NCI-H524 treated with DMSO at 0.1 percent for 48 hours (cell line): ENCODE results near the gene PTPN14.
"Not testable (repeated sequence)": the region's sequence is repeated elsewhere in the genome, so short reads cannot be mapped to it uniquely, and the experiment has no call there.

Experiments used
- DNase-seq: peaks from one replicate; lab custom pipeline; 2025; lab: John Stamatoyannopoulos, UW

Gene PTPN14

DNA sequence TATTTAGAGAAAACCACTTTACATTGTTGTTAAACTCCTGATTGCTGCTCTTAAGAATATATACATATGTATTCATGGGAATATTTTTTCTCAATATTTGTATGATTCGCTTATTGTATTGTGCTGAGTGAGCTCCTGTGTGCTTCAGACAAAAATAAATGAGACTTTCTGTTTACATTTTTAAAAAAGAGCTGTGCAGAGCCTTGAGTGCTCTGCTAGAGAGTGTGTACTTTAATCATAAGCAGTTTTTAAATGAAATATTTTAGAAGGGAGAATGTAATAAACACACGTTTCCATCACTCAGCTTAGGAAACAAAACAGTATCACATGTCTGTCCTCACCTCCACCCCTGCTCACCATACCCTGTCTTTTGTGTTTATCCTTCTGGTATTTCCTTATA lies 9.7 kb downstream of the PTPN14 start:
- no peak for DNase-seq

DNA sequence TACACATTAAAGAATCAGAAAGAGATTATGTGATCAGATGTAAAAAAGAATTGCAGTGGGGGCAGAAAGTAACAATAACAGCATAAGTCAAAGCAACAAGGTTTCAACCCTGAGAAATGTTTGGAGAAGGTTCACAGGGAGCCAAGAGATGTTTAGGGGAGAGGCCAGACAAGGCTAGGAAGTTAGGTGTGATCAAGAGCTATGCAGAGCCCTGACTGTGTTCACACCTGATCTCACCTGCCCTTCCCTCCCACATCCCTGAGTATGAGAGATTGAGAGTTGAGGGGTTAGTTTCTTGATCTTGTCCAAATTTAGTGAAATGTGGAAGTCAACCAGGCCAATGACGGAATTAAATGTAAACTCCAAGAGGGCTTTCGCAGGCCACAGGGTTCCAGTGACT lies 10.2 kb downstream of the PTPN14 start:
- DNase-seq, result no peak

DNA sequence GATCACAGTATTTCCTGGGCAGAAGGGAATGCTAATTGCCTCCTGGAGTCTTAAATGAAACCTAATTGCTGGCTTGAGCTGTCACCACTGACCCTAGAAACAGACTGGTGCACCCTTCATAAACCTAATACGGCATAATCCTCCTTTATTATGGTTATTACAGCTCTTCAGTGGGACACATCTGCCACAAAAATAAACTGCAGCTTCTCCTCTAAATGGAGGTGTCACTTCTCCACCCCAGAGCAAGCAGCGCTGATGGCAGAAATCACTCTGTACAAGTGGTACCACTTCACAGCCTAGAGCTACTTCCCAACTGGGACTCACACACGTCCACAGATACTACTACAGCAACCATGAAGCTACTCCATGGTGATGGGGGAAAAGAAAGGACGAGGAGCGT lies 11.1 kb downstream of the PTPN14 start:
- DNase-seq, result peak; percentile 99

DNA sequence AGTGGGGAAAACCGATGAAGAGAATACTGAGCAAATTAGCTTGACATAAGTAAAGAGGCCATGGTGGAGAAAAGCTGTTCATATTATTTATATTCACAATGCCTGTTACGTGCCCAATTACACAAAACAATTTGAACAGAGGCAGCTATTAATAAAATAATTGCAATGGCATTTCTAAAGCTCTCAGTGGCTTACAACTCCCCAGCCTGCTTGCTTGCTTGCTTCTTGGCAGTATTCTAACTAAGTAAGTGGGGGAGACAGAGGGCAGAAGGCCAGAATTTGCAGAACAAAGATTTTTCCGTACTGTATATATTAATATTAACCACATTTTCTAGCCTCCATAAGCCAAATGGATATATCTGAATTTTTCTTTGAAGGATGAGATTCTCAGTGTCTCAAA lies 12.9 kb downstream of the PTPN14 start:
- DNase-seq, result no peak

DNA sequence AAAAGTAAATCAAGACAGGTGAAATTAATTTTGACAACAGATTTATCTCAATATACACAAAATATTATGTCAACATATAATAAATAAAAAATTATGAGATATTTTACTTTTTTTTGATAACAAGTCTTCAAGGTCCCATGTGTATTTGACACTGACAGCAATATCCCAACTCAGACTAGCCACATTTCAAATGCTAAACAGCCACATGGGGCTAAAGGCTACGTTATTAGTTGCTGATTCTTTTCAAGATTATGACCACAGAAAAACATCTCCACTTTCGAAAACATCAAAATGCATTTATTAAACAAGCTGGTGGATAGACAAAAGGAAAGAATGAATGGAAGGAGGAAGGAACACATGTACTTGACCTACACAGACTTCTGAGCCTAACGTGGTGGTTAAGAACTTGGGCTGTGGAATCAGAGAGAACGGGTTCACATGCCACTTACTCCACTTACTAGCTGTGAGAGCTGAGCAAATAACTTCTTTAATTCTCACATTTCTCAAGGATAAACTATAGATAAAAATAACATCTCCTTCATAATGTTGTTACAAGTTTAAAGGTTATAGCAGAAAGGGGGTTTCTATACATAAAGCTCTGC lies 13.4 kb downstream of the PTPN14 start:
- DNase-seq, result no peak

DNA sequence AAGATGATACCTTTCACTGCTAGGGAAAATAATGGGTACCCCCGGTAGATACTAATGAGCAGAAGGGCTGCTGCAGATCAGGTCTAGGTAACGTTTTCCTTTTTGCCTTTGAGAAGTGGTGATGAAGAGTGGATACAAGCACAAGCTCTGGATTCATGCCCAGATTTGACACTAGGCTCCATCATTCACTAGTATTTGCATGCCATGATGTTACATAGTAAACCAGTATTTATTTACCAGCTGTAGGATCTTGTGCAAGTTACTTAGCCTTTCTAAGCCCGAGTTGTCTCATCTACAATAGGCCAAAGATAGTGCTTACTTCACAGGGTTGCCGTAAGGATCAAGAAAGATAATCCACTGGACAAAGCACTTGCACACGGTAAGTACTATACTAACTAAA lies 14.2 kb downstream of the PTPN14 start:
- DNase-seq, result peak; percentile 20

DNA sequence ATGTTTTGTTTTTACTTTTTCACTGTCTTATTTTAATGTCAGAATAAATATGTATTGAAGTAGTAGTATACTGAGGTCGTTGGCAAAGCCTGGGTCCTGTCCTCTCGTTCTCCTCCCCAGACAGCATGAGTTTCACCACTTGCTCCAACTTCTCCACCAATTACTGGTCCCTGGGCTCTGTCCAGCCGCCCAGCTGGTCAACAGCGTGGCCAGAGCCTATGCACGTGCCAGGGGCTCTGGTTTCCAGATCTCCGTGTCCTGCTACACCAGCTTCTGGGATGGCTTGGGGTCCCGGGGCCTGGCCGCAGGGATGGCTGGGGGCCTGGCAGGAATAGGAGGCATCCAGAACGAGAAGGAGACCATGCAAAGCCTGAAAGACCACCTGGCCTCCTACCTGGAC lies 19.3 kb downstream of the PTPN14 start:
- DNase-seq, result no peak

DNA sequence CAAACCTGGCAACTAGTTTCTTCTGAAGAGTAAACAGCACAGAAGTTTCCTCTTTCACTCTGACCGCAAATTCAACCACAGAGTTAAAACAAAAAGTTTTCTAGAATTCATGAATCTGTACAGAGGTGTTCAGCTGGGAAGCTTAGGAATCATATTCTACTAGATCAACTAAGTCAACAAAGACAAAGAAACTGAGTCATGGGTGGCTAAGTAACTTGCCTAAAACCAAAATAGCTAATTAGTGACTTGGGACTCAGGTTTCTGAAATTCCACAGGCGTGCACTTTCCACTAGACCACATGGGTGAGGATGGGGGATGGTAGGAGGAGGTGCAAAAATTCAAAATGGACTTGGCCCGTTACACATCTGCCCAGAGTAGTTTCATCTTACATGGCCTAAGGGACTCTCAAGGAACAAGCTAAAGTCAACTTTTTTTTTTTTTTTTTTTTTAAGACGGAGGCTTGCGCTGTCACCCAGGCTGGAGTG lies 25.8 kb downstream of the PTPN14 start:
- no peak for DNase-seq

DNA sequence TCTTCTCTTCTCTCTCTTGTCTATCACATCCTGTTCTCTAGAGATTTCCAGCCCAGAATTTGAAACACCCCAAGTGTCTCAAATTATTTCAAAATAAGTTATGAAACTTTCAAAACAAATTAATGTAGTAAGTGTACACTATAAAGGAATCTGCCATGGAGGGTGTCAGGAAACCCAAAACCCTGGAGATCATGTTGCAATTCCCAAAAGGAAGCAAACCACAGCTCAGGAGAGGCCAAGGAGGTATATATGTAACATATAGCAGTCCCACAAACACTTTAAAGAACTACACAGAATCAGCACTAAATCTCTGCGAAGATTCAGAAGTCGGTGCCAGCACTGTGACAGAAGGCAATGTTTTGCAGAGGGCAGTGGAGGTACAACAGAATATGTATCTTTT lies 26.6 kb downstream of the PTPN14 start:
- no peak for DNase-seq

DNA sequence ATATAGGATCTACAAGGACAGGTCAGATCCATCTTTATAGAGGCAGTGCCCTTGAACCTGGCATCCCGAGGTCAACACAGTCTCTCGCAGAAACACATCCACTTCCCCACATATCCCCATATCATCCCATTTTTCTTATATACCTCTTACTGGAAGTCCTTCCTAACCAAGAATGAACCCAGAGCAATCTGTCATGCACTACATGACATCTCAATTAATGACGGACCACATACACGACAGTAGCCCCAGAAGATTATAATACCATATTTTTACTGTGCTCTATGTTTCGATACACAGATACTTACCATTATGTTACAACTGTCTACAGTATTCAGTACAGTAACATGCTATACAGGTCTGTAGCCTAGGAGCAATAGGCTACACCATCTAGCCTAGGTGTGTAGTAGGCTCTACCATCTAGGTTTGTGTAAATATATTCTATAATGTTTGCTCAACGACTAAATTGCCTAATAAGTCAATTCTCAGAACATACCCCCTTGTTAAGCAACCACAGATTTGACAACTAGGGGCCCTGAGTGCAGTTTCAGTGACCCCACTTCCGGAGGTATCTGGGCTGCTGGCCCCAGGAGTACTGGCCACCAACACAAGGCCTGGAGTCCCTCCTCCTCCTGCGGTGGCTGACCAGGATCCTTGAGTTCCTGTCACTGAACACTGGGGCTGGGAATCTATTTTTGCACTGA lies 28.1 kb downstream of the PTPN14 start:
- DNase-seq, result no peak

DNA sequence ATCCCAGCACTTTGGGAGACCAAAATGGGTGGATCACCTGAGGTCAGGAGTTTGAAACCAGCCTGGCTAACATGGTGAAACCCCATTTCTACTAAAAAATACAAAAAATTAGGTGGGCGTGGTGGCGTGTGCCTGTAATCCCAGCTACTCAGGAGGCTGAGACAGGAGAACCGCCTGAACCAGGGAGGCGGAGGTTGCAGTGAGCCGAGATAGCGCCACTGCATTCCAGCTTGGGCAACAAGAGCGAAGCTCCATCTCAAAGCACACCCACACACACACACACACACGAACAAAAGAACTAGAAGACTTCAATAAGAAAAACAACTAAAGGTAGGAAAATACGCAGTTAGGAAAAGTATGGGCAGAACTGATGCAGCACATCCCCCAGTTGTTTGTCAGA lies 29.9 kb downstream of the PTPN14 start:
- not testable (repeated sequence) for DNase-seq

DNA sequence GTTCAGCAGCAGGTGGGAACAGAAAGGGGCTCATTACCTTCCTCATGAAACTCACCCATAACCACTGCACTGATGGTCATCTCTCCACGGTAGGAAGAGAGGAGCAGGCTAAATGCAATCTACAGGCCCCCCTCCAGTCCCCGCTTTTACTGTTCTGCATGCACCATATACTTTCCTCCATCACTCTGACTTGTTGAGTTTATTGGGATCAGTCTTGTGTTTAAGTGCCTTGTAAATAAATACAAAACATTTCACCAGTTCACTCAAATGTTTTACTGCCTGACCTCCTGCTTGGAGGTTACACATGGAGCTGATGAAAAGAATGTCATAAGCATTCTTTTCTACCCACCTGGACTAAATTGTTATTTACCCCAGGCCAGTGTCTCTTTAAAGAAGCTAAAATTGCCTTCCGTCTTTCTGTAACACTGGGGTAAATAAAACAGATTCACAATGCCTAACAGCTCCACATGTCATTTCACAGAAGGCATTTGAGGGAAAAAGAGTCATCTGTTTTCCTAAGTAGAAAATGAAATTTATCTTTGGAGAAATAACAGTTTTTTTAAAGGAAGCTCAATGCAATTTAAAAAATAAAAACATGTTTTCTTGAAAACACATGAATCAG lies 30.7 kb downstream of the PTPN14 start:
- no peak for DNase-seq

DNA sequence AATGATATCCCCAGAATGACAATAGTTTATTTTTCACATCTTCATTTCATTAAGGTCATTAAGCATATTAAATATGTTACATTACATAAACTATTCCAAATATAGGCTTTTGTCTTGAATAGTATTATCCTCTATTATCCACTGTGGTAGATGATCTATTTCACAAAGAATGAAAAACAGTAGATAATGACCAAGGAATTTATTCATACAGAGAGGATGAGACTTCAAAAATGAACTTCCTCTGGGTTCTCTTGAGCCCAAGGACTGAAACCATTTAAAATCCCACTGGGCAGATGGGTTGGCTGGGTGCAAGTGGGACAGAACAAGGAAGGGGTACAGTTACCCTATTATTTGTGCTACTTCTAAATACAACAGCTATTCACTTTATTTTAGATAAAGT lies 33.0 kb downstream of the PTPN14 start:
- no peak for DNase-seq

DNA sequence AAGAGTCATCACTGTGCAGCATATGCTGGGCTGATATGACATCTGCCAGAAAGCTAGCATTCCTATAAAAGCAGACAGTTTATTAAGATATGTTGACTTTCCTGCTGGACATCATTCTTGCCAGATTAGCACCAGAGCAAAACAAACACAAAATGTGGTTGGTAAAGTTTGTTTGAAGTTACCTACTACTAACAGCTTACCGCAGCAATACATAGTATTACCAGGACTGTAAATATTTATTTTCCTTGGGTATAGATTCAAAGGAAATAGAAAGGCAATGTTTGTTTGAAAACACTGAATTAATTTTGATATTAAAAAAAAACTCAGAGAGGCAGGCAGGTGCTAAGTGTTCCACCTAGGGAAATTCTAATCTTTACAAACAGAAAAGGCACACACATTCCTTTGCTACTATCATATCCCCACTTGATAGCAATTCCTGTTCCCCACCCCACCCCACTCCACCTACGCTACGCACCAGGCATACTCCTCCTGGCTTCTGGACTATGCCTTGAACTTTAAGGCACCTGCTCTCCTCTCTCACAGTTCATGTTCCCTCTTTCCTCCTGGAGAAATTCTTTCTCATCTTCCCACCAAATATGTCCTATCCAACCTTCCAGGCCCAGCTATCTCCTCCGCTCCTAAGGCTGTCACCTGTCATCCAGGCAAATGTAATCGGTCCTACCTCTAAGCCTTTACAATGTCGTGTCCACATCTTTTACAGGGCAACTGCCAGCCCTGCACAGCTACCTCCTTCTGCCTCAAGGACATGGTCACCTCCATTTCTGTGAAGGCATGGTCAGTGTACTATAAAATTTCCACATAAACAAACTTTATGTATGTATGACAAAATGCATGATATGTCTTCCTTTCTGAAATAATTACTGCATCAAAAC lies 34.7 kb downstream of the PTPN14 start:
- no peak for DNase-seq

DNA sequence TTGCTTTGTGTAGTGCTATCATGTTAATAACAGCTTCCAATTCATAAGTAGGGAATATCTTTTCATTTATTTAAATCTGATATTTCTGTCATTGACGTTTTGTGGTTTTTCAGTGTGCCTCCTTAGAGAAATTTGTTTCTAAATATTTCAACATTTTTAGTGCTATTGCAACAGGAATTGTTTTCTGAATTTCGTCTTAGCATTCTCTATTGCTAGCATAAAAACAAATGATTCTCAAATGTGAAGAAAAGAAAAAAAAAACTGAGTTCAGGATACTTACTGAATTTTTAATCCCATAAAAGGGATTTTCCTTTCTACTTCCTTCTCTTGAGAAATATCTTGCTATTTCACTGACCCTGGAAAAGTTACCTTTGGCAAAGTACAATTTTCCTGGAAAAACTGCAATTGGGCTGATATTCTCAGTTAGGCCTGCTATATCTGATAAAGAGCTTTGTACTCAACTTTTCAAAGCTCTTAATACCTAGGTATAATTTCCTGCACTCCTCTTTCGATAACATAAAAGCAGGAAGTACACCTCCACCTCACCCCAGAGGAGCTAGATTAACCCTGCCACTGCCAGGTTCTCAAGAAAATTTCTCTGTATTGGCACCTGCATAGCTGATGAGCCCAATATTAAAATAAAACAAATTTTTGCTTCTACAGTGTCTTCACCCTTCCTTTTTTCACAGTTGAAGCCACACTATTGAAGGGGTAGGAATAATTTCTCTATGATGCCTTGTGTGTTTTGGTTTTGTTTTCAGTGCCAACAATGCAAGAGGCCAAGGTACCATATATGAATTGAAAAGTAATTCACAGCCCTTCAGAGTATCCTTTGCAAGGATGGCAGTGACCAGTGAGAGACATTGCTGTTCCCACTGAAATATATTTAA lies 35.6 kb downstream of the PTPN14 start:
- DNase-seq, result no peak

DNA sequence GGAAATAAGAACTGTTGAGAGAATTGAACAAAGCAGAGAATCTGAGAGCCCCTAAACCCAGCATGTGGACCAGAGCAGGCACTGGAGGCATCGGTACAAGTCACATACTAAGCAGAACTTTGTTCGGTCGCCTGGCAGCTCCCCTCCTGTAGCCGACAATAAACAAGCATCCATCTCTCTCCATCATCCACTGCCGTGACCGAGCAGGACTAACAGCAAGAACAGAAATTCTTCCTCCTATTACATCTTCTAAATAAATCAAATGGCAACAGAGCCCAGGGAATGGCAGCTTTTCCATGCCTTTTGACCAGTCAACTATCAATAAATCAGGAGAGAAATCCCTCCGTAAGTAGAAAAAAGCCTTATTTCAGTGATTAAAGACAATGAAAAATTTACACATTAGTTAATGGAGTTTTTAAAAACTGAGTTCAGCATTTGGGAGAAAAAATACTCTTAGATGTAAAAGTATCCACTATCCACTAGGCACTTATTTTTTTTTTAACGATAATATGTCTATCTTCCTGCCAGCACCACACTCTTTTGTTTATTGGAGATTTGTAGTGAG lies 36.5 kb downstream of the PTPN14 start:
- no peak for DNase-seq

DNA sequence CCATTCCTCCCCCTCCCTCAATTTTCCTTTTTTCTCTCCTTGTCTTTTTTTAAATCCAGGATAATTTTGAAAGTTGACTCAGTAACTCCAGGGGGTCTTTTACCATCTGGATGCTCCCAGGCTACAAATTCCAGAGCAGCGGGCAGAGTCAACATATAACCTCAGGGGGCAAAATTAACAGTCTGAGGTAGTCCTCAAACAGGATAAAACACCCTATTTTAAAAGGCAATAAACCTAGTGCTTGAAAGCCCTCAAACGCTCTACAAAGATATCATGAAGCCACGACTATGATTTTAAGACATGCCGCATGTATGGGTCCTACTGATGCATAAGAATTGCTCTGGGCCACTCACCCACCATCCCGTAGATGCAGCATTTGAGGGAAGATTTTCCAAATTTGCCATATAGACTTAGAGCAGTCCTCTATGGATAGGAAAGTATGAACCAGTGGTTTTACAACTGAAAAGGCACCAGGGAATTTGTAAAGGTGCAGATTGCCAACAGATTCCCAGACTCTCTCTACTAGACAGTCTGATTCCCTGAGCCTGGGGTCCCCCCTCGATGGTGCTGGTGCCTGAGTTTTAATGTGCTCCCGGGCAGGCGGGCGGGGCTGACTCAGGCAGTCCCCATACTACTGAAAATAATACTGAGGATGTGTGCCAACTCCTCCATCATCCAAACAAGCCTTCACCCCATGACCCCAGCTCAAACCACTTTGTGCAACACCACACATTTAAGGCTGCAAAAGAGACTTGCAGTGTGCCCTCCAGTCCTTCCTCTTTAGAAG lies 37.2 kb downstream of the PTPN14 start:
- DNase-seq, result no peak

DNA sequence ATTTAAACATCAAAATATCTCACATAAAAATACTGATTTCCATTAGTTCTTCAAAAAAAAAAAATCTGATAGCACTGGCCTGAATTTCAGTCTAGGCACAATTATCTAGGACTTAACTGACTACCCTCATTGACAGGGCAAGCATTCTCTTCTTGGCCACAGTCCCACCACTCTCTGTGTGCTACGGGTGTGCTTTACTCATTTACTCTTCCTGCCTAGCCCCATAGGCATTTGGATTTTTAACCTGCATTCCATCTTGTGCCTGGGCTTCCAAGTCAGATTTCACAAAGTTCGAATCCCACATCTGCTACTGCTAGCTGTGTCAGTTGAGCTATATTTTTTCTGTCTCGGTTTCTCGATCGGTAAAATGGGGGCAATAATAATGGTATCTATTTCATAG lies 38.0 kb downstream of the PTPN14 start:
- DNase-seq, result no peak

DNA sequence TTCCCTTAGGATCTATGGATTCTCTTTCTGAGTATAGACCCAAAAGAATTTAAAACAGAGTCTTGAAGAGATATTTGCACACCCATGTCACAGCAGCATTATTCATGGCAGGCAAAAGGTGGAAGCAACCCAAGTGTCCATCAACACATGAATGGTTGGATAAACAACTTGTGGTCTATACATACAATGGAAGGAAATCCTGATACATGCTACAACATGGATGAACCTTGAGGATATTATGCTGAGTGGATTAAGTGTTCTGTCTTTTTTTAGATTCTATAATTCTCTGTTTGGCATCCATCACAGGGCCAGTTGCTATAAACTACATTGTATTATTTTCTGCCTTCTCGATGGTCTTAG lies 39.8 kb downstream of the PTPN14 start:
- no peak for DNase-seq

DNA sequence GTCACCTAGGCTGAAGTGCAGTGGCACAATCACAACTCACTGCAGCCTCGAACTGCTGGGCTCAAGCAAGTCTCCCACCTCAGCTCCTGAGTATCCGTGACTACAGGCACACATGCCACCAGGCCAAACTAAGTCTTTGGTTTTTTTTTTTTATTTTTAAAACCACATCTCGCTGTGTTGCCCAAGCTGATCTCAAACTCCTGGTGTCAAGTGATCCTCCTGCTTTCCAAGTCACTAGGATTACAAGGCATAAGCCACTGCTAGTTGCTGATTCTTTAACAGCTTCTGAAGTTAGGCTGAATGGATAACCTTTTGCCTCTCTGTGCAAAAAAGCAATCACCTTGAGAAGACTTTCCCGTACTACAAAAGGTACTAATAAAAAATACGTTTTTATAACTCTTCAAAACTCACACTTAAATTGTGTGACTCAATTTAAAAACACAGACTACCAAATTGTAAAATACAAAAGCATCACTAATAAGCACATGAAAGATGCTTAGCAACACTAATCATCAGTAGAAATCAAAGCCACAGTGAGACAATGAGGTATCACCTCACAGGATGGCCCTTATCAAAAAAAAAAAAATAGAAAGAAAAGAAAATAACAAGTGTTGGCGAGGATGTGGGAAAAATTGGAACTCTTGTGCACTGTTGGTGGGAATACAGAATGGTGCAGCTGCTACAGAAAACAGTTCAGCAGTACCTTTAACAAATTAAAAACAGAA lies 40.3 kb downstream of the PTPN14 start:
- no peak for DNase-seq
